Hepatocyte (in vitro differentiated cells): ENCODE data around the gene PPDPF.

Experiments
- EZH2 ChIP-seq: fragments of 200-600 bp; sonication (generic); IDR thresholded peaks from 2 replicates; pipeline ENCODE4 v1.6.1; 2016; ENCODE audit warnings: antibody characterized with exemption, mild to moderate bottlenecking, borderline replicate concordance
- EZH2phosphoT487 ChIP-seq: fragments of 200-600 bp; sonication (generic); IDR thresholded peaks from one replicate; pipeline ENCODE4 v1.6.1; 2018; ENCODE audit warnings: antibody characterized with exemption, mild to moderate bottlenecking, low read depth, moderate library complexity; ENCODE audit not compliant: unreplicated experiment, severe bottlenecking
- TF ChIP-seq, protein P1 (sequence below): fragments of 200-600 bp; sonication (generic); IDR thresholded peaks from 2 replicates; pipeline ENCODE4 v1.5.1; 2016; ENCODE audit warnings: antibody characterized with exemption, mild to moderate bottlenecking; ENCODE audit not compliant: poor library complexity

DNA sequence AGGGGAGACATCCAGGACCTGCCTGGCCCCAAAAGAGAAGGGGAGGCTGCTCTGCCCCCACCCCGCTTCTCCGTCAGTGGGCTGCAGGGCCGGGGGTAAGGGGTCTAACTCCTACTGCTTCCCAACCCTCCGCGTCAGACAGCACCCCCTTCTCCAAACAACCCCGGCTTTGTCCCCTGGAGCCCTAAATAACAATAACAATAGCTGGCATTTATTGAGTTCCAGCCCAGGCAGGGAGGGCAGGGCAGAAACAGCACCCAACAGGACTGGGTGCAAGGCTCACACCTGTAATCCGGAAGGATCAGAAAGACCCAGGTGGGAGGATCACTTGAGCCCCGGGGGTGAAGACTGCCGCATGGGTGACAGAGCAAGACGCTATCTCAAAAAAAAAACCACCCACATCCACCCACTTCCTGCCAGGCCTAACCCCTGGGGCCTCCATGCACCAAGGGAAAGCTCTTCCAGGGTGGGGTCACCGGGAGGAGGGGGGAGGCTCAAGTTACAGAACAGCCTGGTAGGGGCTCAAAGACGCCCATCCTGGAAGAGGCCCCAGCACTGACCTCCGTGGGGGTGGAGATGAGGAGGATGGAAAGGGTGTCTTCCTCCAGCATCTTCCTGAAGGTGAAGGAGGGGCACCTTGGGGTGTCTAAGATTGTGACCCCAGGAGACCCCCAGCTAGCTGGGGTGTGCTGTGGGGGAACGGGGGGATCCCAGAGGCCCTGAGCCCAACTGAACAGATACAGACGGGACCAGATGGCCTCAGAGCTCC is 32.1 kb downstream of the PPDPF start:
- TF ChIP-seq, protein P1, sequence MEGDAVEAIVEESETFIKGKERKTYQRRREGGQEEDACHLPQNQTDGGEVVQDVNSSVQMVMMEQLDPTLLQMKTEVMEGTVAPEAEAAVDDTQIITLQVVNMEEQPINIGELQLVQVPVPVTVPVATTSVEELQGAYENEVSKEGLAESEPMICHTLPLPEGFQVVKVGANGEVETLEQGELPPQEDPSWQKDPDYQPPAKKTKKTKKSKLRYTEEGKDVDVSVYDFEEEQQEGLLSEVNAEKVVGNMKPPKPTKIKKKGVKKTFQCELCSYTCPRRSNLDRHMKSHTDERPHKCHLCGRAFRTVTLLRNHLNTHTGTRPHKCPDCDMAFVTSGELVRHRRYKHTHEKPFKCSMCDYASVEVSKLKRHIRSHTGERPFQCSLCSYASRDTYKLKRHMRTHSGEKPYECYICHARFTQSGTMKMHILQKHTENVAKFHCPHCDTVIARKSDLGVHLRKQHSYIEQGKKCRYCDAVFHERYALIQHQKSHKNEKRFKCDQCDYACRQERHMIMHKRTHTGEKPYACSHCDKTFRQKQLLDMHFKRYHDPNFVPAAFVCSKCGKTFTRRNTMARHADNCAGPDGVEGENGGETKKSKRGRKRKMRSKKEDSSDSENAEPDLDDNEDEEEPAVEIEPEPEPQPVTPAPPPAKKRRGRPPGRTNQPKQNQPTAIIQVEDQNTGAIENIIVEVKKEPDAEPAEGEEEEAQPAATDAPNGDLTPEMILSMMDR = no peak
- TF ChIP-seq EZH2 (no peak), EZH2phosphoT487 (no peak)
